ENCODE measurements around the gene PCDHA8.
"Not testable (repeated sequence)": the region's sequence is repeated elsewhere in the genome, so short reads cannot be mapped to it uniquely, and the experiment has no call there.

Gene PCDHA8

DNA sequence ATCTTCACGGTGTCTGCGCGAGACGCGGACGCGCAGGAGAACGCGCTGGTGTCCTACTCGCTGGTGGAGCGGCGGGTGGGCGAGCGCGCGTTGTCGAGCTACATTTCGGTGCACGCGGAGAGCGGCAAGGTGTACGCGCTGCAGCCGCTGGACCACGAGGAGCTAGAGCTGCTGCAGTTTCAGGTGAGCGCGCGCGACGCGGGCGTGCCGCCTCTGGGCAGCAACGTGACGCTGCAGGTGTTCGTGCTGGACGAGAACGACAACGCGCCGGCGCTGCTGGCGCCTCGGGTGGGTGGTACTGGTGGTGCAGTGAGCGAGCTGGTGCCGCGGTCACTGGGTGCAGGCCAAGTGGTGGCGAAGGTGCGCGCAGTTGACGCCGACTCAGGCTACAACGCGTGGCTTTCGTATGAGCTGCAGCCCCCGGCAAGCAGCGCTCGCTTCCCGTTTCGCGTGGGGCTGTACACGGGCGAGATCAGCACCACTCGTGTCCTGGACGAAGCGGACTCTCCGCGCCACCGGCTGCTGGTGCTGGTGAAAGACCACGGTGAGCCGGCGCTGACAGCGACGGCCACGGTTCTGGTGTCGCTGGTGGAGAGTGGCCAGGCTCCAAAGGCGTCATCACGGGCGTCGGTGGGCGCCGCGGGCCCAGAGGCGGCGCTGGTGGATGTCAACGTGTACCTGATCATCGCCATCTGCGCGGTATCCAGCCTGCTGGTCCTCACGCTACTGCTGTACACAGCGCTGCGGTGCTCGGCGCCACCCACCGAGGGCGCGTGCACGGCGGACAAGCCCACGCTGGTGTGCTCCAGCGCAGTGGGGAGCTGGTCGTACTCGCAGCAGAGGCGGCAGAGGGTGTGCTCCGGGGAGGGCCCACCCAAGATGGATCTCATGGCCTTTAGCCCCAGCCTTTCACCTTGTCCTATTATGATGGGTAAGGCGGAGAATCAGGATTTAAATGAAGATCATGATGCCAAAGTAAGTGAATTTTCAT is 11.2 kb upstream of the PCDHA8 start:
- not testable (repeated sequence) for DNase-seq

DNA sequence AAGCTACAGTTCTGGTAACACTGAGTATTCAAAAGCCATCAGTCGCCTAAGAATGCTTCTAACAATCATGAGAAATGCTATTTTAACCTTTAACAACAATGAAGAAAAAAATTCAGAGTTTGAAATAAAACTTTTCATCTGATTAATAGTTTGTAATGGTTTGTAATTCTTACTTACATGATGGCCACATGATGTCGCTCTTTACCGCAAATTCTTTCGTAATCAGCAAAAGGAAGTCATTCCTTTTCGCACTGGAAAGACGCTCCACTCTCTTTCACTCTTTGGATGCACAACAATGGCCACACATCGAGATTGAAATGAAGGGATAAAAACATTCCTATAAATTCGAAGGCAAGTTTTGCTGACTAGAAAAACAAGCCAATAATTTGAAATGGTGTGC is 7.0 kb upstream of the PCDHA8 start, which contains the start of gene PCDHA7:
Gene PCDHA7, plus strand, starts transcription at position 277 of the 400 bp plus-strand sequence. Its CDS starts 115 bp downstream, at position 392.
- DNase-seq: no peak

DNA sequence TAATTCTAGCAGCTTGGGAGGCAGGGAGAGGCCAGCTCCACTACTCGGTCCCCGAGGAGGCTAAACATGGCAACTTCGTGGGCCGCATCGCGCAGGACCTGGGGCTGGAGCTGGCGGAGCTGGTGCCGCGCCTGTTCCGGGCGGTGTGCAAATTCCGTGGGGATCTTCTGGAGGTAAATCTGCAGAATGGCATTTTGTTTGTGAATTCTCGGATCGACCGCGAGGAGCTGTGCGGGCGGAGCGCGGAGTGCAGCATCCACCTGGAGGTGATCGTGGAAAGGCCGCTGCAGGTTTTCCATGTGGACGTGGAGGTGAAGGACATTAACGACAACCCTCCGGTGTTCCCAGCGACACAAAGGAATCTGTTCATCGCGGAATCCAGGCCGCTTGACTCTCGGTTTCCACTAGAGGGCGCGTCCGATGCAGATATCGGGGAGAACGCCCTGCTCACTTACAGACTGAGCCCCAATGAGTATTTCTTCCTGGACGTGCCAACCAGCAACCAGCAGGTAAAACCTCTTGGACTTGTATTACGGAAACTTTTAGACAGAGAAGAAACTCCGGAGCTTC is 6.5 kb upstream of the PCDHA8 start:
- not testable (repeated sequence) for DNase-seq

- DNase-seq: no peak
These were observed 5.1 kb upstream of the PCDHA8 start for GRCh38 chr5:140835622-140836510.

DNA sequence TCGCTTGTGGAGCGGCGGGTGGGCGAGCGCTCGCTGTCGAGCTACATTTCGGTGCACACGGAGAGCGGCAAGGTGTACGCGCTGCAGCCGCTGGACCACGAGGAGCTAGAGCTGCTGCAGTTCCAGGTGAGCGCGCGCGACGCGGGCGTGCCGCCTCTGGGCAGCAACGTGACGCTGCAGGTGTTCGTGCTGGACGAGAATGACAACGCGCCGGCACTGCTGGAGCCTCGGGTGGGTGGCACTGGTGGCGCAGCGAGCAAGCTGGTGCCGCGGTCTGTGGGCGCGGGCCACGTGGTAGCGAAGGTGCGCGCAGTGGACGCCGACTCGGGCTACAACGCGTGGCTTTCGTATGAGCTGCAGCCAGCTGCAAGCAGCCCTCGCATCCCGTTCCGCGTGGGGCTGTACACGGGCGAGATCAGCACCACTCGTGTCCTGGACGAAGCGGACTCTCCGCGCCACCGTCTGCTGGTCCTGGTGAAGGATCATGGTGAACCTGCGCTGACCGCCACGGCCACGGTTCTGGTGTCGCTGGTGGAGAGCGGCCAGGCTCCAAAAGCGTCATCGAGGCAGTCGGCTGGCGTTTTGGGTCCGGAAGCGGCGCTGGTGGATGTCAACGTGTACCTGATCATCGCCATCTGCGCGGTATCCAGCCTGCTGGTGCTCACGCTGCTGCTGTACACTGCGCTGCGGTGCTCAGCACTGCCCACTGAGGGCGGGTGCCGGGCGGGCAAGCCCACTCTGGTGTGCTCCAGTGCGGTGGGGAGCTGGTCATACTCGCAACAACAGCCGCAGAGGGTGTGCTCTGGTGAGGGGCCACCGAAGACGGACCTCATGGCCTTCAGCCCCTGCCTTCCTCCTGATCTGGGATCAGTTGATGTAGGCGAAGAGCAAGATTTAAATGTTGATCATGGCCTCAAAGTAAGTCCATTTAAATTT is 2.1 kb downstream of the PCDHA8 start:
- DNase-seq: no peak

- not testable (repeated sequence) for DNase-seq
These were observed 7.4 kb downstream of the PCDHA8 start, which contains the start of gene PCDHA9 for GRCh38 chr5:140848139-140849102. Gene PCDHA9, plus strand, starts transcription at chr5:140848382. Its CDS starts 114 bp downstream, at chr5:140848496.

GRCh38 chr5:140849831-140850634 is 9.0 kb downstream of the PCDHA8 start:
- DNase-seq: not testable (repeated sequence)

- no peak for DNase-seq
These were observed 15.0 kb downstream of the PCDHA8 start, which contains the start of gene PCDHA10 for GRCh38 chr5:140855772-140856674. Gene PCDHA10, plus strand, starts transcription at chr5:140855897. Its CDS starts 152 bp downstream, at chr5:140856049.

DNA sequence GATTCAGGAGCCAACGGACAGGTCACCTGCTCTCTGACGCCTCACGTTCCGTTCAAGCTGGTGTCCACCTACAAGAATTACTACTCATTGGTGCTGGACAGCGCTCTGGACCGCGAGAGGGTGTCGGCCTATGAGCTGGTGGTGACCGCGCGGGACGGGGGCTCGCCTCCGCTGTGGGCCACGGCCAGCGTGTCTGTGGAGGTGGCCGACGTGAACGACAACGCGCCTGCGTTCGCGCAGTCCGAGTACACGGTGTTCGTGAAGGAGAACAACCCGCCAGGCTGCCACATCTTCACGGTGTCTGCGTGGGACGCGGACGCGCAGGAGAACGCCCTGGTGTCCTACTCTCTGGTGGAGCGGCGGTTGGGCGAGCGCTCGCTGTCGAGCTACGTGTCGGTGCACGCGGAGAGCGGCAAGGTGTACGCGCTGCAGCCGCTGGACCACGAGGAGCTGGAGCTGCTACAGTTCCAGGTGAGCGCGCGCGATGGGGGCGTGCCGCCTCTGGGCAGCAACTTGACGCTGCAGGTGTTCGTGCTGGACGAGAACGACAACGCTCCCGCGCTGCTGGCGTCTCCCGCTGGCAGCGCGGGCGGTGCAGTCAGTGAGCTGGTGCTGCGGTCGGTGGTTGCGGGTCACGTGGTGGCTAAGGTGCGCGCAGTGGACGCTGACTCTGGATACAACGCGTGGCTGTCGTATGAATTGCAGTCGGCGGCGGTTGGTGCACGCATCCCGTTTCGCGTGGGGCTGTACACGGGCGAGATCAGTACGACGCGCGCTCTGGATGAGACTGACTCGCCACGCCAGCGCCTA is 16.4 kb downstream of the PCDHA8 start:
- no peak for DNase-seq

DNA sequence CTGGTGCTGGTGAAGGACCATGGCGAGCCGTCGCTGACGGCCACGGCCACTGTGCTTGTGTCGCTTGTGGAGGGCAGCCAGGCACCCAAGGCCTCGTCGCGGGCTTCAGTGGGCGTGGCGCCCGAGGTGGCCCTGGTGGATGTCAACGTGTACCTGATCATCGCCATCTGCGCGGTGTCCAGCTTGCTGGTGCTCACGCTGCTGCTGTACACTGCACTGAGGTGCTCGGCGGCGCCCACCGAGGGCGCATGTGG is 16.9 kb downstream of the PCDHA8 start:
- no peak for DNase-seq

- DNase-seq: no peak
These were observed 21.7 kb downstream of the PCDHA8 start for GRCh38 chr5:140862441-140863295.

DNA sequence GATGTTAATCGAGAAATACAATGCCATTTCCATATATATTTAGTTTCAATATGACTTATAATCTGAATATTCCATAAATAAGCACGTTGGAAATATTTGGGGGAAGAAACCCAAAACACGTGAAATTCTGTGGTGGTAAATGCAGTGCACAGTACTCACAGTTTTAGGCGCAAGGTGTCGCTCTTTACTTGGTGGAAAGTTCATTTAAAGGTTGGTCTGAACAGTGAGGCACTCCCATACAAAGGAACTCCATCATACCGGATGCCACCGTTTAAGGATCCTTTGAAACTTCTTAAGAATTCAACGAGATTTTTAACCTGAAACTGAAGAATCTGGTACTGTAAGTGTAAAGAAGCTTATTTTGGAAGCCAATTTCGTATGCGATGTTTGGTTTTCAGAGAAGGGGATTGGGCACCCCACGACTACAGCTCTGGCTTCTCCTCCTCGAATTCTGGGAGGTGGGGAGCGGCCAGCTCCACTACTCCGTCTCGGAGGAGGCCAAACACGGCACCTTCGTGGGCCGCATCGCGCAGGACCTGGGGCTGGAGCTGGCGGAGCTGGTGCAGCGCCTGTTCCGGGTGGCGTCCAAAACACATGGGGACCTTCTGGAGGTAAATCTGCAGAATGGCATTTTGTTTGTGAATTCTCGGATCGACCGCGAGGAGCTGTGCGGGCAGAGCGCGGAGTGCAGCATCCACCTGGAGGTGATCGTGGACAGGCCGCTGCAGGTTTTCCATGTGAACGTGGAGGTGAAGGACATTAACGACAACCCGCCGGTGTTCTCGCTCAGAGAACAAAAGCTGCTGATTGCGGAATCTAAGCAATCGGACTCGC is 28.0 kb downstream of the PCDHA8 start, which contains the start of gene PCDHA11:
Gene PCDHA11, plus strand, starts transcription at position 237 of the 834 bp plus-strand sequence. Its CDS starts 147 bp downstream, at position 384.
- DNase-seq: no peak

DNA sequence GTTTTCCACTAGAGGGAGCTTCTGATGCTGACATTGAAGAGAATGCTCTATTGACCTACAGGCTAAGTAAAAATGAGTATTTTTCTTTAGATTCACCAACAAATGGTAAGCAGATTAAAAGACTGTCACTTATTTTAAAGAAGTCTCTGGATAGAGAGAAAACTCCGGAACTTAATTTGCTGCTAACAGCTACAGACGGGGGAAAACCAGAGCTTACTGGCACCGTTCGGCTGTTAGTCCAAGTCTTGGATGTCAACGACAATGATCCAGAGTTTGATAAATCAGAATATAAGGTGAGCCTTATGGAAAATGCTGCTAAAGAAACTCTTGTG is 28.5 kb downstream of the PCDHA8 start:
- DNase-seq: no peak

DNA sequence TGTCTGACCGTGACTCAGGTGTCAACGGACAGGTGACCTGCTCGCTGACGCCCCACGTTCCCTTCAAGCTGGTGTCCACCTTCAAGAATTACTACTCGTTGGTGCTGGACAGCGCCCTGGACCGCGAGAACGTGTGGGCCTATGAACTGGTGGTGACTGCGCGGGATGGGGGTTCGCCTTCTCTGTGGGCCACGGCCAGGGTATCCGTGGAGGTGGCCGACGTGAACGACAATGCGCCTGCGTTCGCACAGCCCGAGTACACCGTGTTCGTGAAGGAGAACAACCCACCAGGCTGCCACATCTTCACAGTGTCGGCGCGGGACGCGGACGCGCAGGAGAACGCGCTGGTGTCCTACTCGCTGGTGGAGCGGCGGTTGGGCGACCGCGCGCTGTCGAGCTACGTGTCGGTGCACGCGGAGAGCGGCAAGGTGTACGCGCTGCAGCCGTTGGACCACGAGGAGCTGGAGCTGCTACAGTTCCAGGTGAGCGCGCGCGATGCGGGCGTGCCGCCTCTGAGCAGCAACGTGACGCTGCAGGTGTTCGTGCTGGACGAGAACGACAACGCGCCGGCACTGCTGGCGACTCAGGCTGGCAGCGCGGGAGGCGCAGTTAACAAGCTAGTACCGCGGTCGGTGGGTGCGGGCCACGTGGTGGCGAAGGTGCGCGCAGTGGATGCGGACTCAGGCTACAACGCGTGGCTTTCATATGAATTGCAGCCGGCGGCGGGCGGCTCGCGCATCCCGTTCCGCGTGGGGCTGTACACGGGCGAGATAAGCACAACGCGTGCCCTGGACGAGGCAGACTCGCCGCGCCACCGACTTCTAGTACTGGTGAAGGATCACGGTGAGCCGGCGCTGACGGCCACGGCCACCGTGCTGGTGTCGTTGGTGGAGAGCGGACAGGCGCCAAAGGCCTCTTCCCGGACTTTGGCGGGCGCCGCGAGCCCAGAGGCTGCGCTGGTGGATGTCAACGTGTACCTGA is 29.5 kb downstream of the PCDHA8 start:
- no peak for DNase-seq

Measured in NCI-H774 (cell line).